RWPE1 (cell line): Measurements from ENCODE around the gene TFCP2.
"Not testable (repeated sequence)": the region's sequence is repeated elsewhere in the genome, so short reads cannot be mapped to it uniquely, and the experiment has no call there.

Experiments used
- CTCF ChIA-PET: fragments of 350-600 bp; sonication (Branson Sonifier 250); formaldehyde crosslinking; extraction: SDS; loops from one replicate; lab custom pipeline; 2021; lab: Yijun Ruan, JAX
- POLR2A ChIA-PET: fragments of 400-600 bp; formaldehyde crosslinking; extraction: SDS; loops from one replicate; lab custom pipeline; 2020; ENCODE audit warnings: antibody characterized with exemption; ENCODE audit not compliant: low non-redundant PET; lab: Yijun Ruan, JAX
- DNase-seq: peaks from one replicate; pipeline ENCODE4 v3.0.0; 2012; ENCODE audit warnings: low spot score
- H3K27ac ChIP-seq: fragments of 450-650 bp; 2 replicates; pipeline ENCODE4 v1.5.1; 2017
- TF ChIP-seq, protein P1 (sequence below): fragments of 450-650 bp; conservative IDR thresholded peaks from 2 replicates; pipeline ENCODE4 v1.5.1; 2017; ENCODE audit warnings: low read depth, mild to moderate bottlenecking

The TFCP2 gene, protein sequence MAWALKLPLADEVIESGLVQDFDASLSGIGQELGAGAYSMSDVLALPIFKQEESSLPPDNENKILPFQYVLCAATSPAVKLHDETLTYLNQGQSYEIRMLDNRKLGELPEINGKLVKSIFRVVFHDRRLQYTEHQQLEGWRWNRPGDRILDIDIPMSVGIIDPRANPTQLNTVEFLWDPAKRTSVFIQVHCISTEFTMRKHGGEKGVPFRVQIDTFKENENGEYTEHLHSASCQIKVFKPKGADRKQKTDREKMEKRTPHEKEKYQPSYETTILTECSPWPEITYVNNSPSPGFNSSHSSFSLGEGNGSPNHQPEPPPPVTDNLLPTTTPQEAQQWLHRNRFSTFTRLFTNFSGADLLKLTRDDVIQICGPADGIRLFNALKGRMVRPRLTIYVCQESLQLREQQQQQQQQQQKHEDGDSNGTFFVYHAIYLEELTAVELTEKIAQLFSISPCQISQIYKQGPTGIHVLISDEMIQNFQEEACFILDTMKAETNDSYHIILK

DNA sequence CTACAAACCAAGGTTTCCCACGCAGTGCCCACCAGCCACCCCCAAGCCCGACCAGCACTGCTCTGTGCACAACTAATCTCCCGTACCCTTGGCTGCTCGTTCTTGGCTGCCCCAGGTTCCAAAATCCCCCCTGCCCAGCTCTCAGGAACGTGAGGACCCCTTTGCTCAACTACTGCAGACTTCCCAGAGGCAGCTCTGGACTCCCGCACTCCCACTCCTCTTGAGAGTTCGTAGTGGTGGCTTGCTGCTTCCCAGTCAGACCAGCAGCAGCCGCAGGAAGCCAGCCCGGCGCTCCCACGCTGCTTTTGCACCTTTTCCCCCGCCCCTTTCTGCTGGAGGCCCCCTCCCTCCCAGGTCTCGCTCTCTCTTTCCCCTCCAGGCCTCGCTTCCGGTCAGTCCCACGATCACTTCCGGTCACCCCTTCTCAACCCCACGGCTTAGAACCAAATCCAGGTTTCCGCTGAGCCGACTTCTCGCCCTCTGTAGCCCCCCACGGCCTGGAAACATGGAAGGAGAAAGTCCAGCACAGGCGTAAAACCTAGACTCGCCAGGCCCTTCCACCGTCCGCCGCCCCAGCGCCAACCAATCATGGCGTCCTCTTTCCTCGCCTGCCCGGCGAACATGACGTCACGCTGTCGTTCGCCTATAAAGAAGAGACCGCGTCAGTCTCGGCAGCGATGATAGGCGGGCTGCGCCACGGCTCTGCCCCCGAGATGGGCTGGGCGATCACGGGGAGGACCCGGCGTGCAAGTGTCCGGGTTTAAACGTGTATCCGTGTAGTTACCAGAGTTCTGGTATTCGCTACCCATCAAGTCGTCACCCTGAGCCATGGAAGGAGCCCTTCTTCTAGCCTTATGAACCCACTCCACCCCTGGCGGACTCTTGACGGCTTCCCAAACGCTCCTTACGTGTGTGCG, at the start of gene TFCP2:
Gene TFCP2 (minus strand): TSS at position 621 of the 917 bp plus-strand sequence. CDS start 713 bp downstream, outside the sequence.
- ChIA-PET POLR2A (interaction anchor here (1.0 to 1.5 kb wide), 2 partner anchors 65 to 90 kb away, joined by 3 to 5 read pairs; partner anchors contain the start of gene DAZAP2), CTCF (no interaction called here)
- H3K27ac ChIP-seq = peak within 1 kb of the TSS; percentile 93
- peak; percentile 95 for DNase-seq
- TF ChIP-seq, protein P1, sequence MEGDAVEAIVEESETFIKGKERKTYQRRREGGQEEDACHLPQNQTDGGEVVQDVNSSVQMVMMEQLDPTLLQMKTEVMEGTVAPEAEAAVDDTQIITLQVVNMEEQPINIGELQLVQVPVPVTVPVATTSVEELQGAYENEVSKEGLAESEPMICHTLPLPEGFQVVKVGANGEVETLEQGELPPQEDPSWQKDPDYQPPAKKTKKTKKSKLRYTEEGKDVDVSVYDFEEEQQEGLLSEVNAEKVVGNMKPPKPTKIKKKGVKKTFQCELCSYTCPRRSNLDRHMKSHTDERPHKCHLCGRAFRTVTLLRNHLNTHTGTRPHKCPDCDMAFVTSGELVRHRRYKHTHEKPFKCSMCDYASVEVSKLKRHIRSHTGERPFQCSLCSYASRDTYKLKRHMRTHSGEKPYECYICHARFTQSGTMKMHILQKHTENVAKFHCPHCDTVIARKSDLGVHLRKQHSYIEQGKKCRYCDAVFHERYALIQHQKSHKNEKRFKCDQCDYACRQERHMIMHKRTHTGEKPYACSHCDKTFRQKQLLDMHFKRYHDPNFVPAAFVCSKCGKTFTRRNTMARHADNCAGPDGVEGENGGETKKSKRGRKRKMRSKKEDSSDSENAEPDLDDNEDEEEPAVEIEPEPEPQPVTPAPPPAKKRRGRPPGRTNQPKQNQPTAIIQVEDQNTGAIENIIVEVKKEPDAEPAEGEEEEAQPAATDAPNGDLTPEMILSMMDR = no peak

DNA sequence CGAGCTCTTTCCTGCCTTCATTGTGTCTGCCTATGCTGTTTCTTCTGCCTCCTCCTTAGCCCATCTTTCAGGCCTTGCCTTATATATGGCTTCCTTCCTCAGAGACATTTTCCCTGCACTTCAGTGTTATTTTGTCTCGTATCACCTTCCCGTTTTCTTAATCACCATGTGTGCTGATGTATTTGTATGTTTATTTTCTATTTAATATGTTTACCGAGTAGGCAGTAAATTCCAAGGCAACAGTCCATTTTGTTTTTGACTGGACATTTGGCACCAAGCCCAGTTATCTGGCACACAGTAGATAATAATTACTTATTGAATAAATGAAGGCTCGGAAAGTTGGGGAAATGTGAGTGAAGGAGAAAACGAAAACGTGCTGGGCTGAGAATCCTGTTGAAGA, 49.5 kb upstream of the TFCP2 start:
- POLR2A ChIA-PET = no interaction called here
- no peak for DNase-seq
- TF ChIP-seq, protein P1 = no peak
- H3K27ac ChIP-seq = no peak overlapping the region
- CTCF ChIA-PET = interaction anchor here (0.7 kb wide), 1 partner anchor 39 kb away, joined by 3 read pairs; no protein-coding TSS in a partner anchor

DNA sequence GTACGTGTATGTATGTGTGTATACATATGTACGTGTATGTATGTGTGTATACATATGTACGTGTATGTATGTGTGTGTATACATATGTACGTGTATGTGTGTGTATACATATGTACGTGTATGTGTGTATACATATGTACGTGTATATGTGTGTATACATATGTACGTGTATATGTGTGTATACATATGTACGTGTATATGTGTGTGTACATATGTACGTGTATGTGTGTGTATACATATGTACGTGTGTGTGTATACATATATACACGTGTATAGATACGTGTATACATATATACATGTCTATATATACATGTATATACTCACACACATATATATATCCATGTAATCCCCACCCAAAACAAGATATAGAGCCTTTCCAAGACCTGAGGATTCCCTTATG, 46.9 kb upstream of the TFCP2 start:
- POLR2A ChIA-PET, H3K27ac ChIP-seq, DNase-seq: not testable (repeated sequence)
- CTCF ChIA-PET = interaction anchor here (0.6 kb wide), 1 partner anchor 169 kb away, joined by 3 read pairs; no protein-coding TSS in a partner anchor

DNA sequence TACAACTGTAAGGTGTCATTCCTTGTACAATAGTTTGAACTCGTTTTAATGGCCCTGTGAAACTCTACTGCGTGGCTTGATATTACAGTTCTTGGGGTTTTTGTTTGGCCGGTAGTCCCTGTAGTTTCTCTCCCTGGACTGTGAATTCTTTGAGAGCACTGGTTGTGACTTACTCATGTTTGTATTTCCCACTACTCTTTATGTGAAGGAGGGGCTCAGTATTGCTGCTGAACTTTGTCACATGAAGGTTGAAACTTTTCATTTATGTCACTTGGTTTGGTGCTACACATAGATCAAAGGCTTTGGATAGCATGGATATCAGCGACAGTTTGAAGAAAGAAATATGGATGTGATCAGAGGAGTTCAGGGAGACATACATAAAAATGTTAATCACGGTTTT, 46.4 kb upstream of the TFCP2 start:
- DNase-seq = no peak
- H3K27ac ChIP-seq = no peak overlapping the region
- CTCF ChIA-PET = no interaction called here
- POLR2A ChIA-PET = interaction anchor here (0.9 kb wide), 1 partner anchor 19 kb away, joined by 3 read pairs; the partner anchor contains the start of gene DAZAP2
- TF ChIP-seq, protein P1 = no peak

DNA sequence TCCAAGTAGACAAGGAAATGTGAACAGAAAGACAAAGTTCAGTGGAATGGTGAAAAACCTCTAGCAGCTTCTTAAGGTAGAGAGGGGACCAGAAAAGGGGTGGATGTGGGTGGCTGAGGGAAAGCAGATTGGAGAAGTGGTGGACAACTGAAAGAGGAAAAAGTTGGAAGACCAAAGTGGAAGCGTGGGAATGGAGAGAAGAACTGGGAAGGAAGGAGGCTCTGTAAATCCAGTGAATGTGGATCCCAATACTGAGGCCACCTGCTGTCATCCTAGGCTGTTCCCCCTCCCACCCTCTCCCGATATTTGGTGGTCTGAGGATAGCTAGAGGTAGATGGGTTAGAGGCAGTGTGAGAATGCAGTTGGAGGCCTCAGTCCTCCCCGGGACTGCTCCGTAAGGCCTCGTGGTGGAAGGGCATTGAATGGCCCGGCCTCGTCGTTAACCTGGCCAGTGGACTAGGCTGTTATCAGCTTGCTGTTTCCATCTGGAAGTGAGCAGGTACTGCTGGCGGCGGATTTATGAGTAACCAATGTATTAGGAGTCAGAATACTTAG, 45.7 kb upstream of the TFCP2 start:
- ChIA-PET POLR2A (interaction anchor here (0.9 to 1.4 kb wide), 2 partner anchors 20 to 136 kb away, joined by 3 to 5 read pairs; partner anchors contain the start of genes CSRNP2 and DAZAP2), CTCF (interaction anchor here (0.6 to 1.9 kb wide), 6 partner anchors 19 to 662 kb away, joined by 3 to 8 read pairs (median 4); no protein-coding TSS in a partner anchor)
- DNase-seq = no peak
- TF ChIP-seq, protein P1 = no peak
- H3K27ac ChIP-seq = peak overlapping the region; percentile 81

DNA sequence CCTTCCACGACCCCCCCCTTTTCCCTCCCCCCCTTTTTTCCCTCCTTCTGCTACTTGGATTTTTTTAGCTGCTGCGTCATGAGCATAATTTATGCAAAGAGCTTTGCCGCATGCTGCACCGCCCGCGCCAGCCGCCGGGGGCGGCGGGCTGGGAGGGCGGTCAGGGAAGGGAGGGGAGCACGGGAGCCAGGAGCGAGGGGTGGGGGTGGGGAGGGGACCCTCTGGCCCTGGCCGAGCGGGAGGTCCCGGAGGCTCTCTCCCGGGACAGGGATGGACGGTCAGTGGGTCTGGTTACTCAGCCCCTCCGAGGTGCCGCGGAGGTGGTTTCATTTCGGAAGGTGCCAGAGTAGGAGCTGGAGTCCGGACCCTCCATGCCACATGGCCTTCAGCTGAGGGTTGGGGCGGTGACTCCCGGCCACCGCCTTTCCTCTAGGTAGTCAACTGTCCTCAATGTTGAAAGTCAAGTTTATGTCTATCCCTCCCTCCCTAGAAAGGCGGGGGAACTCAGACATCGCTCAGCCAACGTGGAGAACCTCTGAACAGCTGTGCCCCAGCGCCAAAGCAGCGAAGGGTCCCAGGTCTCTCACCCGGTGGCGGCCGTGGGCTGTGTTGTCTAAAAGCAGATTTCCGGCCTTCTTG, 45.2 kb upstream of the TFCP2 start, which contains the start of gene POU6F1:
Gene POU6F1 (minus strand): TSS at position 95 of the 639 bp plus-strand sequence. CDS start 11,226 bp downstream, outside the sequence.
- TF ChIP-seq, protein P1 = peak; percentile 65
- H3K27ac ChIP-seq = peak within 1 kb of the TSS; percentile 81
- POLR2A ChIA-PET = interaction anchor here (1.4 kb wide), 1 partner anchor 135 kb away, joined by 5 read pairs; the partner anchor contains the start of gene CSRNP2
- DNase-seq = peak; percentile 87
- CTCF ChIA-PET = interaction anchor here (0.6 to 1.9 kb wide), 7 partner anchors 16 to 663 kb away, joined by 3 to 8 read pairs (median 4); no protein-coding TSS in a partner anchor
